ENCODE results near the gene INSM1.

INSM1 gene

DNA sequence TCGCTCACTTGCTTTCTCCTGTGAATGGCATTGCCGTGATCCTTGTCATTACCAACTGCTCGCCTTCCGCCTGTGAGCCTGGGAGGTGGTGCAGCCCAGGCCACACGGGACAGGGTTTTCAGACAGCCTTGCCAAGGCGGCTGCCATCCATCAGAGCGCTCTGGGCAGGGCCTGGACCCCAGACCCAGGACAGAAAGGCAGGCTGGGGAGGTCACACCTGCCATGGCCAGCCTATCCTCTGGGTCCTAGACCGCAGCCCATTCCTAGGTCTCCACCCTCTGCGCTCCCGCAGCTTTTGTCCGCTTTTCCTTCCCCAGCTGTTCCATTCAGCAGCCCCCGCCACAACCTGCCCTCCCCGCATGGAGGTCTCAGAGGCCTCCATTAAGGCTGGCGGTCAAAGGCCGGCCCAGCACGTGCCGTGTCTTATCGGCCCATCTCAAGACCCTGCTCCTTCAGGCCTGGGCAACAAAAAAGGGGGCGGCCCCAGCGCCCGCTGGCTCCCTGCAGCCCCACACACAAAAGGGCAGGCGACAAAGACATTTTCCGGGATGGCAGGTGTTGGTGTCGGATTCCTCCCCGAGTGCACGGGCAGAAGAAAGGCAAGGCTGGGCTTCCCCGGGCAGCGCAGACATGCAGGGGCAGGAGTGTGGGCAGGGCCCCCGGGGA, 28.1 kb downstream of the INSM1 start:
- FAIRE-seq: no peak

DNA sequence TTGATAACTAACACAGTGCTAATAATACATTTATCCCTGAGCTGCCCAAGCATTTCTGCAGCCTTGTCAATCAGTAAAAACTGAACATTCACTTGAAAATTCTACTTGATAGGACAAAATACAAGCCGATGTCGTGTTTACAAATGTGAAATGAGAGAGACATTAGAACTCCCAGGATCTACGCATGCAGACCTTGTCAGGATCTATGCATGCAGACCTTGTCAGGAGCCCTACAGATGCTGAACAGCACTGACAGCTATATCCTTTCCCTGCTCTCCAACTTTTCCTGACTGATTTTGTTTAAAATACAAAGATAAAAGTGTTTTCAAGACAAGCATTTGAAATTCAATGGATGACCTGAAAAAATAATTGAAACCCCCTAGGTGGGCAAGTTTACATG, 28.9 kb downstream of the INSM1 start:
- FAIRE-seq: no peak

GRCh38 chr20:20398123-20398522, 30.2 kb downstream of the INSM1 start:
- no peak for FAIRE-seq

DNA sequence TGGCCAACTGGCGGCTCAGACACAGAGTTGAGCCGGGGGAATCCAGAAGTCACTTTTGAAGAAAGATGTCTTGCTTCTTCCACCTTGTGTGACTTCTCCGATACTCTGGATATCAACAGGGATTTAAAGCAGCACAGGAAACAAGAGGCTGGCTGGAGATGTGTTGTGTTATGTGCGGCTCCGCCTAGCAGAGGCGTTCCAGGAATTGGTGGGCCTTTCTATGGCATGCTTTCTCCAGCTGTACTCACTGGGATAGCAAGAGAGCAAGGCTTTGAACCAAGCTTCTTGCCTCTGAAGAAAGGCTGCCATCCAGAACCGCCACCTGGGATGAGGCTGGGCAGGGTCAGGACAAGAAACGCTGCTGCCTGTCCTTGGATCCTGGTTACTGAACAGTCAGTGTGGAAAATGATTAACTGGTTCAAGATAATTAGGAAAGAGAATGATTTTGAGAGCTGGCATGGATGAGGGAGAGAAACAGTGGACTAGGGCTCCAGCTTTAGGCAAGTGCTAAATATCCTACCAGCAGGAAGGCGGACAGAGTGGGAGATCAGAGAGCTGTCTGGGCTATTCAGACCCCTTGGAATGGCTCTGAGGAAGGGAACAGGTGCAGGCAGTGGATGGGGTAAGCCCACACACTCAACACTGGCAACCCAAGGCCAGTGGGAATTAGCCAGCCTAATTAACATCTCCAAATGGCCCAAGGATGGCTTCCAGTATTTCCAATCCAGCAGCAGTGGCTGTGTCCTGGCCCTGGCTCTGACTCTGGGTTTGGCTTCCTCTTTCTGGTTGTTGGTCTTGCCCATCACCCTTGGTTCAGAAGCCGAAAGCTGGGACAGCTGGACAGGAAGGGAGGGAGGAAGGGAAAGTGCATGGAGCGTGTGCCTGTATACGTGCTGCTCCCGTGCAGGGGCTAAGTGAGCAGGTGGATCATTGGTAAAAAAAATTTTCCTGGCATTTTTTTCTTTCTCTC, 31.9 kb downstream of the INSM1 start:
- no peak for FAIRE-seq

DNA sequence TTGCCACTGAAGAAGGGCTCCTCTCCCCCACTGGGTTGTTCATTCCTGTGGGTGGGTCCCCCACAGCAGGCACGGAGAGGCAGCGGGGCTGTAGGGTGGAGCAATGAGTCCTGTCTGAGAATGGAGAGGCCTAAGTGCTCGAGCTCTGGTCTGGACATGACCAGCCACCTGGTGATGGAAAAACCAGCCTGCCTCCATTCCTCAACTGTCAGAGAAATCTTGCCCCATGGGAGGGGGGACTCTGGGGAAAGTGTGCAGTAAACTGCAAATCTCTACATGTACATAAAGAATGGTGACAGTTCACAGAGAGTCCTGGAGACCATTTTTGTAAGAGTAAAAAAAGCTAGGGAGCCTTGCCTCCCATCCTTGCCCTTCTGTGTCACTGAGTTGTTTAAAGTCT, 34.1 kb downstream of the INSM1 start:
- FAIRE-seq: no peak

DNA sequence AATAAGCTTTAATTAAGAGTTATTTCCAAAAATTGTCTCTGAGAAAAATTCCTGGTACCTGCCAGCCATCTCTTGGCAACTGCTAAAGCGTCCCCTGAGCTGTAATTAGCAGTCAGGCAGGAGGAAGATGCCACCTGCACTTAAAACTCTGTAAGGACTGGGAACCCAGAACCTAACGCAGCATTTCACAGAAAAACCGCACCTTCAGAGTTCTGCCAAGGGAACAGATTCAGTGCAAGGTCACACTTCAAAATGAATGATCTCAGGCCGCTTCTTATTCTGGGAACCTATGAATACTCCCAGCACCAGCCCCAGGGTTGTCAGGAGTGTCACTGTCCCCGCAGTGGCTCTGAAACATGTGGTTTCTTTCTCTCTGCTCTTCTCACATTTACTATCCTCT, 36.7 kb downstream of the INSM1 start:
- no peak for FAIRE-seq

DNA sequence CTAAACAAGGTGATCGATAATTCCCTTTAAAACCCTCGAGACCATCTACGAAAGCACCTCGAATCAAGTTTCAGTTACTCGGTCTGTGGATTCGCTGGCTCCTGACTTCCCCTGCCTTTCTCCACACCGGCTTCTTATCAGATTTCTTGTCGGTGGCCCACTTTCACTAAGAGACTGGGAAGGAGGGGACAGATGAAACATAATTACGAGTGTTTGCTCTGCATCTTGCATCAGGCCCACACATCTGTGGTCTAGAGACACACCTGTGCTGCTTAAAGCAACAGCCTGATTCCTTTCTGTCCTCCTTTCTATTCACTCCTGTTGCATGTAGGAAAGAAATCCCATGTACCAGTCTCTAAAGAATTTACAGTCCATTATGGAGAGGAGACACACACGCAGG, 37.7 kb downstream of the INSM1 start:
- no peak for FAIRE-seq

GRCh38 chr20:20406306-20406705, 38.4 kb downstream of the INSM1 start:
- no peak for FAIRE-seq

GRCh38 chr20:20407891-20408805, 40.2 kb downstream of the INSM1 start:
- FAIRE-seq: no peak

- FAIRE-seq: no peak
Measured at GRCh38 chr20:20409331-20409730, 41.4 kb downstream of the INSM1 start.

DNA sequence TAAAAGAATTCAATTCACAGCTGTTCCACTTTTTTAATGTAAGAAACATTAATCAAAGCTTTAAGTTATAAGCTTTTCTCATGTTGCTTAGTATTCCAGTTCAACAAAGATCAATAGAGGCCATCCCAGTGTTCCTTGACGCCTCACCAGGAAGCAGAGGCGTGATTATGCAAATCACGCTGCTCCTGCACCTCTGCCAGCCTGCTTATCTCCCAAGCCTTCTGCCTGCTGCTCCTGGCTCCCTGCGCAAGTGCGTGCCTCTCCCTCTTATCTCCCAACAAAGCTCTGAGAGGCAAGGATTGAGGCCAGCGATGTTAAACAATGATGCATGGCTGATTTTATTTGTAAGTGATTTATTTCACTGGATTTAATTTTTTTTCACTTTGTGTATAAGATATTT, 42.8 kb downstream of the INSM1 start:
- FAIRE-seq: no peak

GRCh38 chr20:20411402-20411801, 43.5 kb downstream of the INSM1 start:
- FAIRE-seq: no peak

DNA sequence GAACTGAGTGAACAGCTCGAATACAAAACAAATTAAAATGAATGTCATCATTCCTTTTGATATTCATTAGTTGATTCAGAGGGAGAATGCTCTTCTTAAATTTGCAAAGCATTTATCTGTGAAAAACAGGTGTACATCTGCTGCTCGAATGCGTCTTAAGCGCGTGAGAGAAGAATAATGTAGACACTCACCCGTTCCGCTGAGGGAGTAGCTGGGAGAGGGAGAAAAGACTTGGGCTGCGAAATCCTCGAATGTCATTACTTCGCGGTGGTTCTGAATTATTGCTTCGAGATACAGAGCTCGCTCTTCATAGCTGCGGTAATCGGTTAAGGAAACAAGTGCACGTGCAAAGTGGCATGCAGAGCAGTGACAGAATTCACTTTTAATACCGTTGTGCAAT, 43.9 kb downstream of the INSM1 start:
- no peak for FAIRE-seq

DNA sequence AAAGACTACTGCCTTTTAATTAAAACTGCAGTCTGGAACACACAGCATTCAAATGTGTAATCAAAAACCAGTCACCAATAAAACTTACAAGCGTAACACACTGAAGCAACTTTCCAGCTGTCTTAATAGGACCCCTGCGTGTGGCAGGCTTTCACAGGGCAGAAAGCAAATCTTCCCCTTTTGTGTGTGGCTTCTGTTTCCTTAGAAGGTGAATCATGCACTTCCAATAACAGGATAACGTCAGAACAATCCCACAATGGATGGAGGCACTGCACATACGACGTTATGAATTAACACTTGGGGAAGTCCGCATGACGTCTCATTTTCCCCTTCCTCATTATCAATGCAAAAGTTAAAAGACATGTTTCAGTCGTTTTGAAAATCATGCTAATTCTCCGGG, 44.8 kb downstream of the INSM1 start:
- FAIRE-seq: no peak

GRCh38 chr20:20413810-20414281, 45.9 kb downstream of the INSM1 start:
- no peak for FAIRE-seq

GRCh38 chr20:20414640-20415220, 46.8 kb downstream of the INSM1 start:
- no peak for FAIRE-seq

- no peak for FAIRE-seq
Measured at GRCh38 chr20:20415321-20415720, 47.4 kb downstream of the INSM1 start.

DNA sequence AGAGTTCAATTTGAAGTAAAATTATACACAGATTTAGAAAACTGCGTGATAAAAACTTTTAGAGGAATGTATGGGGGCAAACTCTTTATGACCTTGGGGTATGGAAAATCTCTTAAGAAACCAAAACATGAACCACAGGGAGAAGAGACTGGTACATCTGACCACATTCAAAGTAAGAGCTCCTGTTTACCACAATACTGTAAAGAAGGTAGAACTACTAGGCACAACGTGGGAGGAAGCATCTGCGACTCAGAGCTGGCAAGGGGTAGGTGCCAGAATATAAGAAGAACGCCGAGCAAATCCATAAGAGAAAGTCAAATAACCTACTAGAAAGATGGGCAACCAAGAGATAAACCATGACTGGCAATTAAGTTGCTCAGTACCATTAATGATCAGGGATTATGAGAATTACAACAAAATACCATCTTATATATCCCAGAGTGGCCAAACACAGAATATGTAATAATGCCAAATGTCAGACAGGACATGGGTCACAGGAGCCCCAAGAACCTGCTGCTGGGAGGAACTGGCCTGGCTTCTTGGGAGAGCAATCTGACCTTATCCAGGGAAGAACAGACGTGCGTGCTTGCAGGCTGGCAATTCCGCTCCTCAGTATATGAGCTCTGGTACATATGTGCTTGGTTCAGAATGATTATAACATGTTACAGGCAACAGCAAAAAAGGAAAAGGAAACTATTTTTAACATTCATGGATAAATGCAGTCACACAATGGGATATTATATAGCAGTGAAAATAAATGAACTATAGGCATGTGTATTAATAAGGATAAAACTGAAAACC, 50.2 kb downstream of the INSM1 start:
- FAIRE-seq: no peak

Measured in G401.6 (cell line).